Heart left ventricle (tissue), 16 donors: ENCODE measurements around the gene TRPM3. TPM values are rescaled to one million over a fixed set of nuclear protein-coding genes. Genes with fewer than 3 reads are reported as not detected.

Source experiments
- ATAC-seq, 4 donors: fragments of 200-7000 bp; cut with Tn5 transposase; one replicate each; pipeline ENCODE4 v1.9.1; 2020 to 2022; ENCODE audit warnings: moderate library complexity in 4 of 4, mild to moderate bottlenecking in 3 of 4, moderate number of reproducible peaks in 1 of 4
- DNase-seq, 5 donors: peaks; one replicate each; pipeline ENCODE4 v3.0.0-alpha.2; 2020
- H3K27ac ChIP-seq, 12 donors: fragments of 200-600 bp; sonication (generic) in 4 of 12; one replicate each; pipeline versions ENCODE4 v1.5.0 to v1.8.0; 2016 to 2022; ENCODE audit warnings: mild to moderate bottlenecking in 2 of 12
- H3K27me3 ChIP-seq, 9 donors: fragments of 200-600 bp; sonication (generic) in 2 of 9; one replicate each; pipeline versions ENCODE4 v1.5.1 to v1.8.0; 2016 to 2022; ENCODE audit warnings: mild to moderate bottlenecking in 3 of 9
- H3K36me3 ChIP-seq, 9 donors: fragments of 200-600 bp; sonication (generic) in 2 of 9; one replicate each; pipeline versions ENCODE4 v1.5.0 to v1.8.0; 2018 to 2022; ENCODE audit warnings: mild to moderate bottlenecking in 2 of 9
- H3K4me1 ChIP-seq, 12 donors: fragments of 200-600 bp; sonication (generic) in 4 of 12; one replicate each; pipeline versions ENCODE4 v1.5.0 to v1.8.0; 2016 to 2022; ENCODE audit warnings: mild to moderate bottlenecking in 3 of 12
- H3K4me3 ChIP-seq, 12 donors: fragments of 200-600 bp; sonication (generic) in 4 of 12; one replicate each; pipeline versions ENCODE4 v1.5.0 to v1.8.0; 2017 to 2022; ENCODE audit warnings: mild to moderate bottlenecking in 9 of 12, moderate library complexity in 4 of 12
- H3K9me3 ChIP-seq, 12 donors: fragments of 200-600 bp; sonication (generic) in 4 of 12; one replicate each; pipeline versions ENCODE4 v1.5.0 to v1.8.0; 2016 to 2022; ENCODE audit warnings: mild to moderate bottlenecking in 1 of 12
- CTCF ChIP-seq, 12 donors: fragments of 200-600 bp; sonication (generic) in 4 of 12; IDR thresholded peaks; one replicate each; pipeline versions ENCODE4 v1.5.0 to v1.8.0; 2018 to 2022; ENCODE audit warnings: antibody characterized with exemption in 12 of 12, mild to moderate bottlenecking in 5 of 12
- POLR2A ChIP-seq, 2 donors: fragments of 450-650 bp; IDR thresholded peaks; one replicate each; pipeline ENCODE4 v1.6.1; 2017; ENCODE audit warnings: antibody characterized with exemption in 2 of 2, mild to moderate bottlenecking in 2 of 2, moderate library complexity in 2 of 2
- WGBS, 4 donors: extraction: QIAGEN DNeasy Blood & Tissue Kit in 2 of 4; methylation state at CpG; one replicate each; pipeline versions ENCODE4 v1.1.5 to v1.1.7; 2013 to 2018; 5-methylcytosine and 5-hydroxymethylcytosine counted together
- intact Hi-C, 10 donors: fragments of 100-400 bp; cut with DNase I; formaldehyde crosslinking; loops; one replicate each; pipeline versions ENCODE4 v1.11.1 to v1.14.2; 2022
- polyA plus RNA-seq, 2 donors: library from polyadenylated mRNA; stranded (reverse); fragments of 200-250 nt; gene quantifications; one replicate each; pipeline ENCODE4 v1.2.3, GENCODE V29; 2013
- total RNA-seq, 9 donors: library from RNA; depleted of rRNA in 2 of 9; stranded (reverse); fragments of >200 nt in 2 of 9; fragmentation: NEBNext Ultra II Directional in 3 of 9; extraction: Animal tissue kit (Norgen Biotek cat#: 25700) in 3 of 9; gene quantifications; one replicate each; pipeline versions ENCODE4 v1.1.0 to v1.2.4, GENCODE V29; 2016 to 2023
- donor health status: ischemic (EF 13 %, LVEDD 7.1; RV severe dilation, severe dysfunction).
- donor health status: healthy with polysubstance abuse.
- donor health status: DM: no; HTN: yes; CAD: no.
- donor health status: DM: no; HTN: no; CAD: no.
- donor health status: ischemic (EF 25% LVEDD 6.9; RV normal size, moderate dysfunction).
- donor health status: ischemic (EF 25% LVEDD 5.7; RV mildly dilated, moderate dysfunction).
- donor health status: healthy.
- donor health status: DM: yes; HTN: yes; CAD: no.
- donor health status: ischemic (EF 35%, LVEDD 5.7; RV mildly dilated, moderate dysfunction).
- donor health status: nonischemic (EF 11% LVEDD 7.7; RV severe dilation, severe dysfunction).
- donor health status: DM: yes; HTN: yes; CAD: no.
- donor health status: PGD.
- donor health status: ischemic (EF 29% LVEDD 5.4; RV normal size, mild dysfunction).
- donor health status: nonischemic (EF 23%, LVEDD 6.1; RV moderate dilation, normal function).

TRPM3 gene
- total and polyA plus RNA-seq, 11 donors: 0.02 to 0.91 (median 0.10) TPM; not detected in 1

- Histone ChIP-seq H3K36me3 (no peaks in the 10 kb centered on the region), H3K4me3 (no peak overlapping the region), H3K27ac (no peak overlapping the region), H3K4me1 (no peaks in the 10 kb centered on the region), H3K27me3 (no peaks in the 10 kb centered on the region), H3K9me3 (no peaks in the 10 kb centered on the region)
- ATAC-seq (no peak), DNase-seq (no peak)
- intact Hi-C loops: no loop called here
- WGBS, 4 donors: 69 to 76% (median 73%) methylated on average over 13 of the region's 13 CpGs
- TF ChIP-seq CTCF (IDR thresholded peaks at IDR 0.05) (no peak), POLR2A (IDR thresholded peaks at IDR 0.05) (no peak)
Observed at GRCh38 chr9:70625078-70625477, 496.3 kb downstream of the TRPM3 start.

GRCh38 chr9:70618784-70619183 is 502.6 kb downstream of the TRPM3 start:
- ATAC-seq (peak in 3 of 4 donors; percentile 19 to 59 (median 43)), DNase-seq (peak; percentile 35 to 78 (median 71))
- H3K36me3 ChIP-seq: no peaks in the 10 kb centered on the region
- no peak overlapping the region for H3K27ac ChIP-seq
- peaks cover 0 to 25% (median 14%) of the 10 kb centered on the region in 12 donors for H3K4me1 ChIP-seq
- 82 to 85% (median 83%) methylated on average over 15 to 17 of the region's 17 CpGs for WGBS, 4 donors
- no peak for TF ChIP-seq CTCF (IDR thresholded peaks at IDR 0.05)
- H3K27me3 ChIP-seq: no peaks in the 10 kb centered on the region
- H3K4me3 ChIP-seq: no peak overlapping the region
- intact Hi-C loops: no loop called here
- no peaks in the 10 kb centered on the region for H3K9me3 ChIP-seq

GRCh38 chr9:70617033-70617828 is 504.2 kb downstream of the TRPM3 start:
- no peaks in the 10 kb centered on the region for H3K36me3 ChIP-seq
- peaks cover 0 to 37% (median 16%) of the 10 kb centered on the region in 12 donors for H3K4me1 ChIP-seq
- no peak overlapping the region for H3K27ac ChIP-seq
- H3K27me3 ChIP-seq: no peaks in the 10 kb centered on the region
- 90 to 94% (median 92%) methylated on average over 9 of the region's 9 CpGs for WGBS, 4 donors
- H3K9me3 ChIP-seq: no peaks in the 10 kb centered on the region
- no peak for ATAC-seq
- no peak overlapping the region for H3K4me3 ChIP-seq
- intact Hi-C loops: no loop called here
- TF ChIP-seq POLR2A (IDR thresholded peaks at IDR 0.05) (no peak), CTCF (IDR thresholded peaks at IDR 0.05) (no peak)
- DNase-seq: no peak

GRCh38 chr9:70616228-70616990 is 505.0 kb downstream of the TRPM3 start:
- no peak overlapping the region for H3K4me3 ChIP-seq
- no peaks in the 10 kb centered on the region for H3K9me3 ChIP-seq
- H3K4me1 ChIP-seq: peaks cover 0 to 37% (median 16%) of the 10 kb centered on the region in 12 donors
- no peak for DNase-seq
- no peak for TF ChIP-seq CTCF (IDR thresholded peaks at IDR 0.05)
- no peaks in the 10 kb centered on the region for H3K27me3 ChIP-seq
- intact Hi-C loops: no loop called here
- H3K36me3 ChIP-seq: no peaks in the 10 kb centered on the region
- 91 to 95% (median 92%) methylated on average over 7 of the region's 7 CpGs for WGBS, 4 donors
- peak overlapping the region in 2 of 12 donors; percentile 69 to 80 for H3K27ac ChIP-seq
- no peak for ATAC-seq
